Adrenal gland (tissue), 12 donors: ENCODE data around the gene NOXA1. TPM values are rescaled to one million over a fixed set of nuclear protein-coding genes. Genes with fewer than 3 reads are reported as not detected.

Experiments
- DNase-seq, 7 donors: peaks; one replicate each; pipeline ENCODE4 v3.0.0-alpha.2; 2019 to 2020
- H3K27ac ChIP-seq, 5 donors: fragments of 200-600 bp; sonication (generic) in 4 of 5; 1 replicate in 3 of 5; 2 replicates in 2 of 5; pipeline versions ENCODE4 v1.5.1 to v1.8.0; 2016 to 2020; ENCODE audit warnings: mild to moderate bottlenecking in 1 of 5
- H3K27me3 ChIP-seq: fragments of 200-600 bp; 2 replicates; pipeline ENCODE4 v1.8.0; 2021
- H3K36me3 ChIP-seq, 2 donors: fragments of 200-600 bp; replicated peaks in 1 of 2; 1 replicate in 1 of 2; 2 replicates in 1 of 2; pipeline versions ENCODE4 v1.5.1 to v1.8.0; 2018 to 2022
- H3K4me1 ChIP-seq, 2 donors: fragments of 200-600 bp; replicated peaks in 1 of 2; 1 replicate in 1 of 2; 2 replicates in 1 of 2; pipeline versions ENCODE4 v1.5.1 to v1.8.0; 2018 to 2021
- H3K4me3 ChIP-seq, 4 donors: fragments of 200-600 bp; sonication (generic) in 3 of 4; one replicate each; pipeline ENCODE4 v1.5.1; 2016 to 2018
- H3K9me3 ChIP-seq, 3 donors: fragments of 200-600 bp; sonication (generic) in 1 of 3; replicated peaks in 1 of 3; 1 replicate in 2 of 3; 2 replicates in 1 of 3; pipeline versions ENCODE4 v1.5.1 to v1.8.0; 2016 to 2021
- CTCF ChIP-seq, 6 experiments: fragments of 450-650 bp in 4 of 6; fragments of 200-600 bp in 2 of 6; sonication (generic) in 1 of 6; IDR thresholded peaks; 1 replicate in 5 of 6; 2 replicates in 1 of 6; pipeline versions ENCODE4 v1.5.1 to v1.8.0; 2016 to 2021; ENCODE audit warnings: antibody characterized with exemption in 6 of 6, mild to moderate bottlenecking in 2 of 6, moderate library complexity in 1 of 6
- POLR2A ChIP-seq, 2 donors: fragments of 450-650 bp; IDR thresholded peaks; one replicate each; pipeline ENCODE4 v1.6.1; 2017; ENCODE audit warnings: antibody characterized with exemption in 2 of 2, mild to moderate bottlenecking in 2 of 2, moderate library complexity in 1 of 2
- WGBS, 4 donors: extraction: QIAGEN DNeasy Blood & Tissue Kit in 2 of 4; methylation state at CpG; one replicate each; pipeline versions ENCODE4 v1.1.5 to v1.1.7; 2013 to 2017; 5-methylcytosine and 5-hydroxymethylcytosine counted together
- intact Hi-C, 2 donors: fragments of 100-400 bp; cut with DNase I; formaldehyde crosslinking; loops; one replicate each; pipeline versions ENCODE4 v1.14.1 to v1.15.0; 2022 to 2023
- polyA plus RNA-seq, 3 donors: library from polyadenylated mRNA; stranded (reverse); fragments of 200-250 nt in 2 of 3; fragments of 350-450 nt in 1 of 3; fragmentation: Illumina TruSeq in 1 of 3; extraction: RNeasy Lipid Tissue Mini Kit (QIAGEN cat#74804) in 1 of 3; gene quantifications; one replicate each; pipeline ENCODE4 v1.2.3, GENCODE V29; 2013 to 2014
- total RNA-seq, 9 donors: library from RNA; depleted of rRNA in 4 of 9; stranded (reverse); fragments of >200 nt in 4 of 9; fragments of 120-200 nt in 1 of 9; fragmentation: NEBNext Ultra II Directional in 1 of 9; extraction: Animal tissue kit (Norgen Biotek cat#: 25700) in 1 of 9; gene quantifications; one replicate each; pipeline versions ENCODE4 v1.1.0 to v1.2.4, GENCODE V29; 2013 to 2023
- donor health status: healthy with polysubstance abuse.
- donor health status: Bipolar disorder and iron deficiency.
- donor health status: DM: yes; HTN: yes; CAD: no.
- donor health status: DM: no; HTN: no; CAD: no.
- donor health status: DM: no; HTN: no; CAD: no.
- donor health status: DM: yes; HTN: yes; CAD: no.

The NOXA1 gene
- total and polyA plus RNA-seq, 12 donors: 2.9 to 50.7 (median 9.4) TPM; not detected in 1

GRCh38 chr9:137387114-137387890, 35.9 kb upstream of the NOXA1 start:
- intact Hi-C loops: no loop called here
- Histone ChIP-seq H3K27ac (peak overlapping the region in 2 of 5 donors; percentile 41 to 66), H3K4me3 (no peak overlapping the region), H3K9me3 (no peaks in the 10 kb centered on the region), H3K4me1 (peaks cover 4 to 14% of the 10 kb centered on the region in 2 donors), H3K36me3 (no peaks in the 10 kb centered on the region), H3K27me3 (no peaks in the 10 kb centered on the region)
- no peak for DNase-seq
- WGBS, 4 donors: 43 to 63% (median 55%) methylated on average over 3 to 34 of the region's 34 CpGs
- TF ChIP-seq POLR2A (IDR thresholded peaks at IDR 0.05) (no peak), CTCF (IDR thresholded peaks at IDR 0.05) (no peak)

- H3K4me1 ChIP-seq: peaks cover 4 to 14% of the 10 kb centered on the region in 2 donors
- WGBS, 4 donors: 77 to 94% (median 87%) methylated on average over 8 to 26 of the region's 26 CpGs
- no peaks in the 10 kb centered on the region for H3K9me3 ChIP-seq
- no peak overlapping the region for H3K4me3 ChIP-seq
- H3K36me3 ChIP-seq: no peaks in the 10 kb centered on the region
- no peaks in the 10 kb centered on the region for H3K27me3 ChIP-seq
- DNase-seq: no peak
- TF ChIP-seq POLR2A (IDR thresholded peaks at IDR 0.05) (no peak), CTCF (IDR thresholded peaks at IDR 0.05) (no peak)
- intact Hi-C loops: no loop called here
- peak overlapping the region in 2 of 5 donors; percentile 41 to 66 for H3K27ac ChIP-seq
These were observed 35.2 kb upstream of the NOXA1 start for GRCh38 chr9:137387891-137388560.

- Histone ChIP-seq H3K9me3 (no peaks in the 10 kb centered on the region), H3K27ac (peak overlapping the region in 1 of 5 donors; percentile 66), H3K27me3 (no peaks in the 10 kb centered on the region), H3K4me3 (no peak overlapping the region), H3K36me3 (no peaks in the 10 kb centered on the region), H3K4me1 (peaks cover 4 to 14% of the 10 kb centered on the region in 2 donors)
- no peak for TF ChIP-seq POLR2A (IDR thresholded peaks at IDR 0.05)
- intact Hi-C loops: no loop called here
- no peak for DNase-seq
- 86 to 93% (median 89%) methylated on average over 21 to 47 of the region's 47 CpGs for WGBS, 4 donors
These were observed 34.4 kb upstream of the NOXA1 start for GRCh38 chr9:137388589-137389427.

GRCh38 chr9:137389428-137389746, 33.8 kb upstream of the NOXA1 start:
- no peaks in the 10 kb centered on the region for H3K36me3 ChIP-seq
- peaks cover 4 to 14% of the 10 kb centered on the region in 2 donors for H3K4me1 ChIP-seq

More at GRCh38 chr9:137389428-137389746, 33.8 kb upstream of the NOXA1 start:
- Histone ChIP-seq H3K27ac (no peak overlapping the region), H3K27me3 (no peaks in the 10 kb centered on the region), H3K4me3 (no peak overlapping the region), H3K9me3 (no peaks in the 10 kb centered on the region)
- 89 to 96% (median 93%) methylated on average over 13 of the region's 13 CpGs for WGBS, 4 donors
- intact Hi-C loops: no loop called here
- TF ChIP-seq POLR2A (IDR thresholded peaks at IDR 0.05): no peak
- TF ChIP-seq CTCF (IDR thresholded peaks at IDR 0.05): no peak
- no peak for DNase-seq
